ENCODE results near the gene BICRA.

DNA sequence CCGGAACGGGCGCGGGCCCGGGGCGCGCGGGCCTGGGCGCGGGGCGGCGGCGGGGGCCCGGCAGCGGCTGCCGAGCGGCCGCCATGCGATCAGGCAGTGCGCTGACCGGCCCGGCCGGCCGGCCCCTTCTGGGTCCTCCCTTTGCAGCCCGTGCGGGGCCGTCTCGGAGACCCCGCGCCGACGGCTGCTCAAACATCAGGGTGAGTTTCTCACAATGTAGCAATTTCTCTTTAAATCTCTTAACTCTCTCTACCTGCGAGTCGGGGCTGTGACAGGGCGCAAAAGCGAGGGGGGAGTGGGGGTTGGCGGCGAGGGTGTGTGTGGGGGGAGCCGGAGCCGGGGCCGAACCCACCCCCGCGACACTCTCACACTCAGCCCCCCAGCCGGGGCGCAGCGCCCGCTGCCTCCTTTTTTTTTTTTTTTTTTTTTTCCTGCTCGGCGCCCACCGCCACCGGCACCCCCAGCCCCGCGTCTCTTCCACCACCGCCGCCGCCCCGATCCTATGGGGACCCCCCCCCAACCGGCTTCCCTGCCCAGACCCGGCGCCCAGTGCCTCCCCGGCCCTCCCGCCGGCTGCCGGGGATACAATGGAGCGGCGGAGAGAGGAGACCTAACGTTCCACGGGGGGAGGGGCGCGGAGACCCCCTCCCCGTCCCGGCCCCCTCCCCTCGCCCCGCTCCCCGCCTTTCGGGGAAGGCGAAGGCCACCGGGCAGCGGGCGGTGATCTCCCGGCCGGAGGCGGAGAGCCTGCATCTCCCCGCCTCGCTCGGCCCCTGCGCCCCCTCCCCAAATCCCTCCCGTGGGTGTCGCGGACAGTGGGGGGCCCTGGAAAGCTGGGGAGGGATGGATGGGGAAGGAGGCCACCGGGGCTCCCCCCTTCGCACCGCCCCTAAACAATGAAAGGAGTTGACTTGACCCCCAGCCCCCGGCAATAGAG, at the start of gene BICRA:
- TF ChIP-seq MEF2A (IDR thresholded peaks at IDR 0.05; ENCODE audit: borderline replicate concordance, low read depth) (no peak), CTCF (IDR thresholded peaks at IDR 0.05) (no peak), CHD2 (IDR thresholded peaks at IDR 0.05; ENCODE audit: low read length, partially characterized antibody) (no peak), EP300 (IDR thresholded peaks at IDR 0.05; ENCODE audit: borderline replicate concordance in 1 of 2, low read depth in 1 of 2, low read length in 1 of 2) (no peak), EZH2phosphoT487 (IDR thresholded peaks at IDR 0.05; ENCODE audit: borderline replicate concordance, low read depth) (no peak), GABPA (IDR thresholded peaks at IDR 0.05; ENCODE audit: low read depth) (no peak), POLR2AphosphoS5 (IDR thresholded peaks at IDR 0.05; ENCODE audit: low read depth, low read length) (peak; percentile 67; the same call in 1 of the 2 replicates), SMC3 (IDR thresholded peaks at IDR 0.05; ENCODE audit: low read depth, low read length) (no peak), YY1 (IDR thresholded peaks at IDR 0.05; ENCODE audit: low read depth) (0 out of 2 replicates have a peak, but pooled peaks have one; percentile 57), JUND (IDR thresholded peaks at IDR 0.05) (no peak), ZBTB33 (IDR thresholded peaks at IDR 0.05; ENCODE audit: borderline replicate concordance, low read depth) (no peak), MXI1 (IDR thresholded peaks at IDR 0.05; ENCODE audit: low read depth, low read length) (peak; percentile 40; the same call in 1 of the 2 replicates)
- TF ChIP-seq, protein P1, sequence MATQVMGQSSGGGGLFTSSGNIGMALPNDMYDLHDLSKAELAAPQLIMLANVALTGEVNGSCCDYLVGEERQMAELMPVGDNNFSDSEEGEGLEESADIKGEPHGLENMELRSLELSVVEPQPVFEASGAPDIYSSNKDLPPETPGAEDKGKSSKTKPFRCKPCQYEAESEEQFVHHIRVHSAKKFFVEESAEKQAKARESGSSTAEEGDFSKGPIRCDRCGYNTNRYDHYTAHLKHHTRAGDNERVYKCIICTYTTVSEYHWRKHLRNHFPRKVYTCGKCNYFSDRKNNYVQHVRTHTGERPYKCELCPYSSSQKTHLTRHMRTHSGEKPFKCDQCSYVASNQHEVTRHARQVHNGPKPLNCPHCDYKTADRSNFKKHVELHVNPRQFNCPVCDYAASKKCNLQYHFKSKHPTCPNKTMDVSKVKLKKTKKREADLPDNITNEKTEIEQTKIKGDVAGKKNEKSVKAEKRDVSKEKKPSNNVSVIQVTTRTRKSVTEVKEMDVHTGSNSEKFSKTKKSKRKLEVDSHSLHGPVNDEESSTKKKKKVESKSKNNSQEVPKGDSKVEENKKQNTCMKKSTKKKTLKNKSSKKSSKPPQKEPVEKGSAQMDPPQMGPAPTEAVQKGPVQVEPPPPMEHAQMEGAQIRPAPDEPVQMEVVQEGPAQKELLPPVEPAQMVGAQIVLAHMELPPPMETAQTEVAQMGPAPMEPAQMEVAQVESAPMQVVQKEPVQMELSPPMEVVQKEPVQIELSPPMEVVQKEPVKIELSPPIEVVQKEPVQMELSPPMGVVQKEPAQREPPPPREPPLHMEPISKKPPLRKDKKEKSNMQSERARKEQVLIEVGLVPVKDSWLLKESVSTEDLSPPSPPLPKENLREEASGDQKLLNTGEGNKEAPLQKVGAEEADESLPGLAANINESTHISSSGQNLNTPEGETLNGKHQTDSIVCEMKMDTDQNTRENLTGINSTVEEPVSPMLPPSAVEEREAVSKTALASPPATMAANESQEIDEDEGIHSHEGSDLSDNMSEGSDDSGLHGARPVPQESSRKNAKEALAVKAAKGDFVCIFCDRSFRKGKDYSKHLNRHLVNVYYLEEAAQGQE (IDR thresholded peaks at IDR 0.05; ENCODE audit: low read depth, low read length): no peak

Data from SK-N-SH (cell line).